ENCODE data around the gene CMKLR1.

CMKLR1 gene

GRCh38 chr12:108257610-108258106 lies 81.5 kb downstream of the CMKLR1 start:
- no peak for DNase-seq

- DNase-seq = no peak
Measured at GRCh38 chr12:108257004-108257403, 82.1 kb downstream of the CMKLR1 start.

- no peak for DNase-seq
Measured at GRCh38 chr12:108255252-108255602, 83.9 kb downstream of the CMKLR1 start.

GRCh38 chr12:108254517-108255251 lies 84.4 kb downstream of the CMKLR1 start:
- DNase-seq = no peak

GRCh38 chr12:108254030-108254429 lies 85.1 kb downstream of the CMKLR1 start:
- DNase-seq = no peak

- no peak for DNase-seq
Measured at GRCh38 chr12:108253540-108253939, 85.6 kb downstream of the CMKLR1 start.

- DNase-seq = no peak
Measured at GRCh38 chr12:108252523-108252922, 86.6 kb downstream of the CMKLR1 start.

- DNase-seq = no peak
Measured at GRCh38 chr12:108248011-108248410, 91.1 kb downstream of the CMKLR1 start.

GRCh38 chr12:108247130-108247529 lies 92.0 kb downstream of the CMKLR1 start:
- no peak for DNase-seq

- no peak for DNase-seq
Measured at GRCh38 chr12:108241986-108242703, 97.0 kb downstream of the CMKLR1 start.

- DNase-seq = no peak
Measured at GRCh38 chr12:108240928-108241327, 98.2 kb downstream of the CMKLR1 start.

GRCh38 chr12:108240027-108240785 lies 98.9 kb downstream of the CMKLR1 start:
- DNase-seq = no peak

- no peak for DNase-seq
Measured at GRCh38 chr12:108239378-108239777, 99.7 kb downstream of the CMKLR1 start.

- DNase-seq = no peak
Measured at GRCh38 chr12:108238474-108238873, 100.6 kb downstream of the CMKLR1 start.
